ENCODE measurements around the gene RGPD3. TPM values are rescaled to one million over a fixed set of nuclear protein-coding genes. Genes with fewer than 3 reads are reported as not detected.

Gene RGPD3
- total and polyA plus RNA-seq, 2 experiments from 2014 or later = 0.08 to 0.43 TPM

GRCh38 chr2:106358521-106358920 lies 109.7 kb downstream of the RGPD3 start:
- Histone ChIP-seq H3K9ac (no peak overlapping the region), H3K79me2 (ENCODE audit: insufficient read depth) (no peaks in the 10 kb centered on the region), H3K9me3 (ENCODE audit: low read depth) (no peaks in the 10 kb centered on the region), H3K27ac (no peak overlapping the region), H3K9me2 (ENCODE audit: insufficient read depth) (no peaks in the 10 kb centered on the region), H2AFZ (no peak overlapping the region), H3K4me2 (ENCODE audit: unreplicated experiment) (no peak overlapping the region), H3F3A (ENCODE audit: insufficient read depth) (no peaks in the 10 kb centered on the region), H3K27me3 (replicated peaks; ENCODE audit: insufficient read depth) (no peaks in the 10 kb centered on the region; the same call in 1 of the 2 replicates), H3K36me3 (ENCODE audit: low read depth) (no peaks in the 10 kb centered on the region), H3K4me1 (ENCODE audit: insufficient read depth) (no peaks in the 10 kb centered on the region), H4K20me1 (ENCODE audit: insufficient read depth) (no peaks in the 10 kb centered on the region), H3K4me3 (no peak overlapping the region)
- in situ Hi-C loops (cut with MboI) = no loop called here
- TF ChIP-seq EZH2phosphoT487 (IDR thresholded peaks at IDR 0.05; ENCODE audit: insufficient read depth, low read depth) (no peak), EZH2 (IDR thresholded peaks at IDR 0.05; ENCODE audit: insufficient read depth, poor library complexity, severe bottlenecking) (no peak)
- WGBS, 2 experiments (ENCODE audit: low coverage in 1 of 2, low lambda C conversion rate in 2 of 2, missing lambda C conversion rate in 2 of 2) = 2 to 3% methylated on average over 6 of the region's 6 CpGs
- peak; percentile 2 for DNase-seq

GRCh38 chr2:106358081-106358480 lies 110.1 kb downstream of the RGPD3 start:
- Histone ChIP-seq H3K79me2 (ENCODE audit: insufficient read depth) (no peaks in the 10 kb centered on the region), H3F3A (ENCODE audit: insufficient read depth) (no peaks in the 10 kb centered on the region), H4K20me1 (ENCODE audit: insufficient read depth) (no peaks in the 10 kb centered on the region), H3K4me1 (ENCODE audit: insufficient read depth) (no peaks in the 10 kb centered on the region), H3K27me3 (replicated peaks; ENCODE audit: insufficient read depth) (no peaks in the 10 kb centered on the region; the same call in 1 of the 2 replicates), H3K27ac (no peak overlapping the region), H3K9ac (no peak overlapping the region), H3K4me2 (ENCODE audit: unreplicated experiment) (no peak overlapping the region), H3K4me3 (no peak overlapping the region), H3K36me3 (ENCODE audit: low read depth) (no peaks in the 10 kb centered on the region), H2AFZ (no peak overlapping the region), H3K9me2 (ENCODE audit: insufficient read depth) (no peaks in the 10 kb centered on the region), H3K9me3 (ENCODE audit: low read depth) (no peaks in the 10 kb centered on the region)
- TF ChIP-seq EZH2phosphoT487 (IDR thresholded peaks at IDR 0.05; ENCODE audit: insufficient read depth, low read depth) (no peak), EZH2 (IDR thresholded peaks at IDR 0.05; ENCODE audit: insufficient read depth, poor library complexity, severe bottlenecking) (no peak)
- no peak for DNase-seq
- in situ Hi-C loops (cut with MboI) = no loop called here
- WGBS, 2 experiments (ENCODE audit: low coverage in 1 of 2, low lambda C conversion rate in 2 of 2, missing lambda C conversion rate in 2 of 2) = 49 to 55% methylated on average over 5 of the region's 5 CpGs

- 0 to 2% methylated on average over 2 of the region's 2 CpGs for WGBS, 2 experiments (ENCODE audit: low coverage in 1 of 2, low lambda C conversion rate in 2 of 2, missing lambda C conversion rate in 2 of 2)
- H3F3A ChIP-seq (ENCODE audit: insufficient read depth) = no peaks in the 10 kb centered on the region
- H3K9ac ChIP-seq = no peak overlapping the region
- no peaks in the 10 kb centered on the region; the same call in 1 of the 2 replicates for H3K27me3 ChIP-seq (replicated peaks; ENCODE audit: insufficient read depth)
- H3K36me3 ChIP-seq (ENCODE audit: low read depth) = no peaks in the 10 kb centered on the region
- in situ Hi-C loops (cut with MboI) = no loop called here
- H3K4me3 ChIP-seq = no peak overlapping the region
- TF ChIP-seq EZH2 (IDR thresholded peaks at IDR 0.05; ENCODE audit: insufficient read depth, poor library complexity, severe bottlenecking) = no peak
- no peak for TF ChIP-seq EZH2phosphoT487 (IDR thresholded peaks at IDR 0.05; ENCODE audit: insufficient read depth, low read depth)
- H3K79me2 ChIP-seq (ENCODE audit: insufficient read depth) = no peaks in the 10 kb centered on the region
- no peak overlapping the region for H2AFZ ChIP-seq
- no peaks in the 10 kb centered on the region for H4K20me1 ChIP-seq (ENCODE audit: insufficient read depth)
- H3K4me1 ChIP-seq (ENCODE audit: insufficient read depth) = no peaks in the 10 kb centered on the region
- no peaks in the 10 kb centered on the region for H3K9me3 ChIP-seq (ENCODE audit: low read depth)
- H3K9me2 ChIP-seq (ENCODE audit: insufficient read depth) = no peaks in the 10 kb centered on the region
- H3K27ac ChIP-seq = no peak overlapping the region
- no peak for DNase-seq
- no peak overlapping the region for H3K4me2 ChIP-seq (ENCODE audit: unreplicated experiment)
Measured at GRCh38 chr2:106356291-106356690, 111.9 kb downstream of the RGPD3 start.

GRCh38 chr2:106353676-106354075 lies 114.5 kb downstream of the RGPD3 start:
- Histone ChIP-seq H3K27me3 (replicated peaks; ENCODE audit: insufficient read depth) (no peaks in the 10 kb centered on the region; the same call in 1 of the 2 replicates), H4K20me1 (ENCODE audit: insufficient read depth) (no peaks in the 10 kb centered on the region), H3K9ac (no peak overlapping the region), H3F3A (ENCODE audit: insufficient read depth) (no peaks in the 10 kb centered on the region), H3K79me2 (ENCODE audit: insufficient read depth) (no peaks in the 10 kb centered on the region), H2AFZ (no peak overlapping the region), H3K27ac (no peak overlapping the region), H3K4me1 (ENCODE audit: insufficient read depth) (no peaks in the 10 kb centered on the region), H3K4me3 (no peak overlapping the region), H3K9me3 (ENCODE audit: low read depth) (no peaks in the 10 kb centered on the region), H3K4me2 (ENCODE audit: unreplicated experiment) (no peak overlapping the region), H3K36me3 (ENCODE audit: low read depth) (no peaks in the 10 kb centered on the region), H3K9me2 (ENCODE audit: insufficient read depth) (no peaks in the 10 kb centered on the region)
- in situ Hi-C loops (cut with MboI) = no loop called here
- 54 to 71% methylated on average over 5 of the region's 5 CpGs for WGBS, 2 experiments (ENCODE audit: low coverage in 1 of 2, low lambda C conversion rate in 2 of 2, missing lambda C conversion rate in 2 of 2)
- no peak for DNase-seq
- TF ChIP-seq EZH2phosphoT487 (IDR thresholded peaks at IDR 0.05; ENCODE audit: insufficient read depth, low read depth) (no peak), EZH2 (IDR thresholded peaks at IDR 0.05; ENCODE audit: insufficient read depth, poor library complexity, severe bottlenecking) (no peak)

- Histone ChIP-seq H2AFZ (no peak overlapping the region), H3K36me3 (ENCODE audit: low read depth) (no peaks in the 10 kb centered on the region), H3K27ac (no peak overlapping the region), H3K9ac (no peak overlapping the region), H3K9me3 (ENCODE audit: low read depth) (no peaks in the 10 kb centered on the region), H3K4me2 (ENCODE audit: unreplicated experiment) (no peak overlapping the region), H3K4me1 (ENCODE audit: insufficient read depth) (no peaks in the 10 kb centered on the region), H3F3A (ENCODE audit: insufficient read depth) (no peaks in the 10 kb centered on the region), H3K9me2 (ENCODE audit: insufficient read depth) (no peaks in the 10 kb centered on the region), H4K20me1 (ENCODE audit: insufficient read depth) (no peaks in the 10 kb centered on the region), H3K27me3 (replicated peaks; ENCODE audit: insufficient read depth) (no peaks in the 10 kb centered on the region; the same call in 1 of the 2 replicates), H3K4me3 (no peak overlapping the region), H3K79me2 (ENCODE audit: insufficient read depth) (no peaks in the 10 kb centered on the region)
- no peak for DNase-seq
- in situ Hi-C loops (cut with MboI) = no loop called here
- TF ChIP-seq EZH2phosphoT487 (IDR thresholded peaks at IDR 0.05; ENCODE audit: insufficient read depth, low read depth) = no peak
- no peak for TF ChIP-seq EZH2 (IDR thresholded peaks at IDR 0.05; ENCODE audit: insufficient read depth, poor library complexity, severe bottlenecking)
- WGBS, 2 experiments (ENCODE audit: low coverage in 1 of 2, low lambda C conversion rate in 2 of 2, missing lambda C conversion rate in 2 of 2) = 12 to 20% methylated on average over 2 of the region's 2 CpGs
Measured at GRCh38 chr2:106350980-106351379, 117.2 kb downstream of the RGPD3 start.

All from GM23248 (cell line).